ENCODE measurements around the gene TNNT2. TPM values are rescaled to one million over a fixed set of nuclear protein-coding genes. Genes with fewer than 3 reads are reported as not detected.

TNNT2 gene
- total RNA-seq, 1 experiment from 2014 or later = 6.4 TPM

DNA sequence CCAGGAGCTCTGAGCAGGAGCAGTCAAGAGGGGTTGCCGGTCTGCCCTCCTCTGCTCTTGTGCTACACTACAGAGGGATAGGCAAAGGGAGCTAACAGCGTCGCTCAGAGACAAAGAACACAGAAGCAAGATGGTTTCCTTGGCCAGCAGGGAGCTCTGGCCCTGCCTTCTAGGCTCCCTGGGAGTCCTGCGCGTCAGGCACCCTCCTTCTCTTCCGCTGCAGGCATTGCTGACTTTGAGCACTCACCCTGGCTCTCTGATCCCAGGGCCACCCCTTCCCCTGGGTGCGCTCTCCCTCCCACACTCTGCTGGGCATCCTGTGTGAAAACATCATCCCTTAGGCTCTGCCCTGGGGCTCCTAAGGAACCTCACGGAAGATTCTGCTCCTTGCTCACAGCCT, 43.6 kb upstream of the TNNT2 start:
- no peaks in the 10 kb centered on the region for H3K9me3 ChIP-seq (ENCODE audit: insufficient read depth, low read depth)
- H3K79me2 ChIP-seq (ENCODE audit: low read depth) = no peaks in the 10 kb centered on the region
- no peaks in the 10 kb centered on the region for H3F3A ChIP-seq (ENCODE audit: insufficient read depth, low read depth)
- DNase-seq = no peak
- H3K27me3 ChIP-seq (ENCODE audit: insufficient read depth, low read depth) = peaks cover 6% of the 10 kb centered on the region; the same call in 1 of the 2 replicates
- H3K4me3 ChIP-seq = no peak overlapping the region
- H3K4me1 ChIP-seq (replicated peaks; ENCODE audit: insufficient read depth) = no peaks in the 10 kb centered on the region
- ChIA-PET POLR2A (ENCODE audit: unreplicated experiment) (interaction anchor here (0.7 kb wide), 1 partner anchor 87 kb away, joined by 5 read pairs; no protein-coding TSS in a partner anchor), CTCF (no interaction called here)
- no peak overlapping the region for H3K4me2 ChIP-seq
- H3K27ac ChIP-seq = no peak overlapping the region
- H3K9me2 ChIP-seq (ENCODE audit: insufficient read depth) = no peaks in the 10 kb centered on the region
- intact Hi-C loops (cut with micrococcal nuclease; ENCODE audit: unreplicated experiment) = no loop called here
- no TSS peak for BruUV-seq (replicated peaks)
- H4K20me1 ChIP-seq (ENCODE audit: insufficient read depth) = no peaks in the 10 kb centered on the region
- no peaks in the 10 kb centered on the region for H3K36me3 ChIP-seq (ENCODE audit: low read depth)
- no peak overlapping the region for H2AFZ ChIP-seq
- no peak for TF ChIP-seq CTCF (conservative IDR thresholded peaks at IDR 0.05)
- no peak for TF ChIP-seq EZH2 (IDR thresholded peaks at IDR 0.05; ENCODE audit: low read depth)

DNA sequence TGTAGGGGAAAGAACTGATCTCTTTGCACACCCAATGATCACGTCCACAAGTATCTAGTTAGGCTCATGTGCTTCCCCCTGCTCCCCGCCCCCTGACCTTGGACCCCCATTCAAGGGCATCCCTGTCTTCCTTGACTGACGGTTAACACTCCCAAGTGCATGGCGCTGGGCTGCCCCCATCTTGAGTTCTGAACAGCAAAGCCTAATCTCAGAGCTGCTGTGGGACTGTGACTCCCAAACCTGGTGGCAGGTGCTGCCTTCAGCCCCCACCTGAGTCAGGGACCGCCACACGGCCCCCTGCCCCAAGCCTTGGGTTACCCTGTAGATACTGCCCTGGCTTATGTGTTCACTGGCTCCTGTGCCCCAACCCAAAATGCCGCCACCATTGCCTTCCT, 43.1 kb upstream of the TNNT2 start:
- TF ChIP-seq EZH2 (IDR thresholded peaks at IDR 0.05; ENCODE audit: low read depth) (no peak), CTCF (conservative IDR thresholded peaks at IDR 0.05) (no peak)
- ChIA-PET CTCF (no interaction called here), POLR2A (ENCODE audit: unreplicated experiment) (interaction anchor here (0.7 kb wide), 1 partner anchor 87 kb away, joined by 5 read pairs; no protein-coding TSS in a partner anchor)
- no peak overlapping the region for H3K4me3 ChIP-seq
- H2AFZ ChIP-seq = no peak overlapping the region
- no peak overlapping the region for H3K4me2 ChIP-seq
- H3K27ac ChIP-seq = no peak overlapping the region
- H3K4me1 ChIP-seq (replicated peaks; ENCODE audit: insufficient read depth) = no peaks in the 10 kb centered on the region
- H3F3A ChIP-seq (ENCODE audit: insufficient read depth, low read depth) = no peaks in the 10 kb centered on the region
- no TSS peak for BruUV-seq (replicated peaks)
- H4K20me1 ChIP-seq (ENCODE audit: insufficient read depth) = no peaks in the 10 kb centered on the region
- H3K27me3 ChIP-seq (ENCODE audit: insufficient read depth, low read depth) = peaks cover 11% of the 10 kb centered on the region; the same call in 1 of the 2 replicates
- DNase-seq = no peak
- no peaks in the 10 kb centered on the region for H3K9me2 ChIP-seq (ENCODE audit: insufficient read depth)
- intact Hi-C loops (cut with micrococcal nuclease; ENCODE audit: unreplicated experiment) = no loop called here
- H3K9me3 ChIP-seq (ENCODE audit: insufficient read depth, low read depth) = no peaks in the 10 kb centered on the region
- H3K79me2 ChIP-seq (ENCODE audit: low read depth) = no peaks in the 10 kb centered on the region
- H3K36me3 ChIP-seq (ENCODE audit: low read depth) = no peaks in the 10 kb centered on the region

GRCh38 chr1:201419746-201420607, 42.5 kb upstream of the TNNT2 start:
- CTCF ChIA-PET = no interaction called here
- Histone ChIP-seq H3K4me3 (no peak overlapping the region), H4K20me1 (ENCODE audit: insufficient read depth) (no peaks in the 10 kb centered on the region), H3K4me1 (replicated peaks; ENCODE audit: insufficient read depth) (no peaks in the 10 kb centered on the region), H3K79me2 (ENCODE audit: low read depth) (no peaks in the 10 kb centered on the region), H3K4me2 (no peak overlapping the region), H3K27ac (no peak overlapping the region), H3K36me3 (ENCODE audit: low read depth) (no peaks in the 10 kb centered on the region), H2AFZ (no peak overlapping the region), H3K9me3 (ENCODE audit: insufficient read depth, low read depth) (no peaks in the 10 kb centered on the region), H3K27me3 (ENCODE audit: insufficient read depth, low read depth) (peaks cover 16% of the 10 kb centered on the region; the same call in 1 of the 2 replicates), H3F3A (ENCODE audit: insufficient read depth, low read depth) (no peaks in the 10 kb centered on the region), H3K9me2 (ENCODE audit: insufficient read depth) (no peaks in the 10 kb centered on the region)
- POLR2A ChIA-PET (ENCODE audit: unreplicated experiment) = no interaction called here
- no peak for DNase-seq
- intact Hi-C loops (cut with micrococcal nuclease; ENCODE audit: unreplicated experiment) = no loop called here
- TF ChIP-seq CTCF (conservative IDR thresholded peaks at IDR 0.05) (no peak), EZH2 (IDR thresholded peaks at IDR 0.05; ENCODE audit: low read depth) (no peak)
- BruUV-seq (replicated peaks) = no TSS peak

Measured in PC-9 (cell line).